ENCODE results near the gene RAB11FIP4.
A peak's percentile ranks its signal among the peaks of the same experiment; 100 is the strongest.

RAB11FIP4 gene

GRCh38 chr17:31448467-31449077, 57.1 kb downstream of the RAB11FIP4 start:
- DNase-seq = peak in 2 of 10 donors; percentile 4 to 18
- intact Hi-C loops (cut with DNase I) = no loop called here

- intact Hi-C loops (cut with DNase I) = no loop called here
- peak in 1 of 10 donors; percentile 26 for DNase-seq
Measured at GRCh38 chr17:31449111-31449510, 57.6 kb downstream of the RAB11FIP4 start.

GRCh38 chr17:31449746-31450145, 58.3 kb downstream of the RAB11FIP4 start:
- intact Hi-C loops (cut with DNase I) = no loop called here

GRCh38 chr17:31452101-31452500, 60.6 kb downstream of the RAB11FIP4 start:
- intact Hi-C loops (cut with DNase I) = no loop called here
- DNase-seq = peak in 2 of 10 donors; percentile 27 to 43

More at GRCh38 chr17:31449746-31450145, 58.3 kb downstream of the RAB11FIP4 start:
- DNase-seq = no peak

GRCh38 chr17:31452561-31453110, 61.2 kb downstream of the RAB11FIP4 start:
- intact Hi-C loops (cut with DNase I) = no loop called here
- DNase-seq = peak in 2 of 10 donors; percentile 50 to 82

- no peak for DNase-seq
- intact Hi-C loops (cut with DNase I) = no loop called here
Measured at GRCh38 chr17:31453896-31454295, 62.4 kb downstream of the RAB11FIP4 start.

- DNase-seq = no peak
- intact Hi-C loops (cut with DNase I) = no loop called here
Measured at GRCh38 chr17:31456814-31457213, 65.3 kb downstream of the RAB11FIP4 start.

GRCh38 chr17:31457391-31458234, 66.1 kb downstream of the RAB11FIP4 start:
- DNase-seq = no peak

GRCh38 chr17:31458829-31459228, 67.4 kb downstream of the RAB11FIP4 start:
- no peak for DNase-seq
- intact Hi-C loops (cut with DNase I) = no loop called here

More at GRCh38 chr17:31457391-31458234, 66.1 kb downstream of the RAB11FIP4 start:
- intact Hi-C loops (cut with DNase I) = no loop called here

GRCh38 chr17:31459716-31460115, 68.2 kb downstream of the RAB11FIP4 start:
- DNase-seq = peak in 2 of 10 donors; percentile 43 to 66
- intact Hi-C loops (cut with DNase I) = no loop called here

GRCh38 chr17:31460226-31460721, 68.8 kb downstream of the RAB11FIP4 start:
- intact Hi-C loops (cut with DNase I) = no loop called here

GRCh38 chr17:31461227-31461810, 69.8 kb downstream of the RAB11FIP4 start:
- intact Hi-C loops (cut with DNase I) = no loop called here
- DNase-seq = peak in 1 of 10 donors; percentile 32

More at GRCh38 chr17:31460226-31460721, 68.8 kb downstream of the RAB11FIP4 start:
- no peak for DNase-seq

- intact Hi-C loops (cut with DNase I) = no loop called here
- DNase-seq = peak in 1 of 10 donors; percentile 36
Measured at GRCh38 chr17:31462261-31462660, 70.8 kb downstream of the RAB11FIP4 start.

GRCh38 chr17:31466096-31466760, 74.8 kb downstream of the RAB11FIP4 start:
- intact Hi-C loops (cut with DNase I) = no loop called here
- peak in 2 of 10 donors; percentile 40 to 71 for DNase-seq

GRCh38 chr17:31467502-31468256, 76.2 kb downstream of the RAB11FIP4 start:
- intact Hi-C loops (cut with DNase I) = no loop called here
- peak; percentile 55 to 92 (median 70) for DNase-seq

GRCh38 chr17:31469959-31470358, 78.5 kb downstream of the RAB11FIP4 start:
- intact Hi-C loops (cut with DNase I) = no loop called here
- peak in 1 of 10 donors; percentile 49 for DNase-seq

GRCh38 chr17:31470592-31470991, 79.1 kb downstream of the RAB11FIP4 start:
- intact Hi-C loops (cut with DNase I) = no loop called here
- DNase-seq = no peak

- peak in 7 of 10 donors; percentile 29 to 93 (median 55) for DNase-seq
- intact Hi-C loops (cut with DNase I) = no loop called here
Measured at GRCh38 chr17:31472137-31472536, 80.7 kb downstream of the RAB11FIP4 start.
